EH (cell line): ENCODE results near the gene ARHGAP6.
"Not testable (repeated sequence)": the region's sequence is repeated elsewhere in the genome, so short reads cannot be mapped to it uniquely, and the experiment has no call there.

Experiments used
- DNase-seq: peaks from one replicate; pipeline ENCODE4 v3.0.0-alpha.2; 2015; ENCODE audit warnings: low read depth

Gene ARHGAP6

GRCh38 chrX:11146411-11146810 is 519.3 kb downstream of the ARHGAP6 start:
- DNase-seq: no peak

- DNase-seq: peak; percentile 74
Observed at GRCh38 chrX:11143931-11144678, 521.6 kb downstream of the ARHGAP6 start.

- DNase-seq: no peak
Observed at GRCh38 chrX:11138498-11139390, 527.0 kb downstream of the ARHGAP6 start.

- DNase-seq: peak; percentile 40
Observed at GRCh38 chrX:11137543-11138139, 528.1 kb downstream of the ARHGAP6 start.

GRCh38 chrX:11135564-11136185 is 530.0 kb downstream of the ARHGAP6 start:
- DNase-seq: no peak

GRCh38 chrX:11131146-11131545 is 534.6 kb downstream of the ARHGAP6 start:
- no peak for DNase-seq

- DNase-seq: no peak
Observed at GRCh38 chrX:11130136-11130535, 535.6 kb downstream of the ARHGAP6 start.

- DNase-seq: peak; percentile 25
Observed at GRCh38 chrX:11129534-11130105, 536.1 kb downstream of the ARHGAP6 start.

- no peak for DNase-seq
Observed at GRCh38 chrX:11125060-11125459, 540.7 kb downstream of the ARHGAP6 start.

- no peak for DNase-seq
Observed at GRCh38 chrX:11124112-11124511, 541.6 kb downstream of the ARHGAP6 start.

- DNase-seq: not testable (repeated sequence)
Observed at GRCh38 chrX:11123087-11123486, 542.6 kb downstream of the ARHGAP6 start.

- DNase-seq: no peak
Observed at GRCh38 chrX:11119313-11119943, 546.3 kb downstream of the ARHGAP6 start.

GRCh38 chrX:11117745-11118144 is 548.0 kb downstream of the ARHGAP6 start:
- no peak for DNase-seq

- DNase-seq: peak; percentile 59
Observed at GRCh38 chrX:11113731-11114130, 552.0 kb downstream of the ARHGAP6 start.

GRCh38 chrX:11111947-11112346 is 553.8 kb downstream of the ARHGAP6 start:
- DNase-seq: no peak

- peak; percentile 88 for DNase-seq
Observed at GRCh38 chrX:11111037-11111851, 554.5 kb downstream of the ARHGAP6 start, which contains the start of gene HCCS. Gene HCCS (plus strand): TSS chrX:11111332. CDS start chrX:11112061, 729 bp downstream.

- no peak for DNase-seq
Observed at GRCh38 chrX:11109968-11110367, 555.8 kb downstream of the ARHGAP6 start.

- no peak for DNase-seq
Observed at GRCh38 chrX:11108253-11108941, 557.3 kb downstream of the ARHGAP6 start.

- peak; percentile 49 for DNase-seq
Observed at GRCh38 chrX:11105080-11105479, 560.6 kb downstream of the ARHGAP6 start.

- no peak for DNase-seq
Observed at GRCh38 chrX:11103751-11104150, 562.0 kb downstream of the ARHGAP6 start.
